GM12875 (cell line): ENCODE data around the gene SPIRE2.
"Not testable (repeated sequence)": the region's sequence is repeated elsewhere in the genome, so short reads cannot be mapped to it uniquely, and the experiment has no call there.

Source experiments
- H3K4me3 ChIP-seq: one replicate; pipeline ENCODE4 v1.5.1; 2011; ENCODE audit warnings: low read depth, low read length, control low read depth
- CTCF ChIP-seq: IDR thresholded peaks from 2 replicates; pipeline ENCODE4 v1.5.1; 2011; ENCODE audit warnings: low read depth, mild to moderate bottlenecking, control low read depth, inconsistent platforms, low read length, moderate library complexity, borderline replicate concordance; ENCODE audit not compliant: insufficient read depth

SPIRE2 gene

GRCh38 chr16:89826531-89827382 lies 1.5 kb upstream of the SPIRE2 start:
- H3K4me3 ChIP-seq, result no peak overlapping the region
- TF ChIP-seq CTCF, result no peak

- no peak overlapping the region for H3K4me3 ChIP-seq
- no peak for TF ChIP-seq CTCF
These were observed 684 bp upstream of the SPIRE2 start for GRCh38 chr16:89827383-89828198.

- no peak for TF ChIP-seq CTCF
- no peak overlapping the region for H3K4me3 ChIP-seq
These were observed 775 bp downstream of the SPIRE2 start for GRCh38 chr16:89828870-89829629.

- TF ChIP-seq CTCF, result no peak
- H3K4me3 ChIP-seq, result no peak overlapping the region
These were observed 1.6 kb downstream of the SPIRE2 start for GRCh38 chr16:89829630-89830437.

GRCh38 chr16:89831810-89832328 lies 3.6 kb downstream of the SPIRE2 start:
- no peak for TF ChIP-seq CTCF
- H3K4me3 ChIP-seq, result no peak overlapping the region

- not testable (repeated sequence) for H3K4me3 ChIP-seq
These were observed 5.5 kb downstream of the SPIRE2 start for GRCh38 chr16:89833664-89834363.

GRCh38 chr16:89834813-89835363 lies 6.6 kb downstream of the SPIRE2 start:
- H3K4me3 ChIP-seq, result not testable (repeated sequence)

- H3K4me3 ChIP-seq, result not testable (repeated sequence)
These were observed 8.2 kb downstream of the SPIRE2 start for GRCh38 chr16:89836484-89836883.
